Sigmoid colon (tissue), 7 donors: Measurements from ENCODE around the gene ZNF700. TPM values are rescaled to one million over a fixed set of nuclear protein-coding genes. Genes with fewer than 3 reads are reported as not detected.
"Not testable (repeated sequence)": the region's sequence is repeated elsewhere in the genome, so short reads cannot be mapped to it uniquely, and the experiment has no call there.

Source experiments
- DNase-seq: peaks from one replicate; pipeline ENCODE4 v3.0.0-alpha.2; 2019
- H3K27ac ChIP-seq, 4 donors: fragments of 200-600 bp; sonication (generic); one replicate each; pipeline ENCODE4 v1.5.1; 2016 to 2019; ENCODE audit warnings: mild to moderate bottlenecking in 1 of 4
- H3K27me3 ChIP-seq, 3 donors: fragments of 200-600 bp; sonication (generic); one replicate each; pipeline ENCODE4 v1.5.1; 2019; ENCODE audit warnings: mild to moderate bottlenecking in 1 of 3
- H3K36me3 ChIP-seq, 4 donors: fragments of 200-600 bp; sonication (generic); one replicate each; pipeline ENCODE4 v1.5.1; 2016 to 2019
- H3K4me1 ChIP-seq, 4 donors: fragments of 200-600 bp; sonication (generic); one replicate each; pipeline ENCODE4 v1.5.1; 2017 to 2019
- H3K4me3 ChIP-seq, 4 donors: fragments of 200-600 bp; sonication (generic); one replicate each; pipeline ENCODE4 v1.5.1; 2017 to 2019; ENCODE audit warnings: mild to moderate bottlenecking in 2 of 4, moderate library complexity in 1 of 4
- H3K9me3 ChIP-seq, 4 donors: fragments of 200-600 bp in 3 of 4; sonication (generic) in 3 of 4; one replicate each; pipeline versions ENCODE4 v1.5.1 to v1.6.1; 2013 to 2019
- CTCF ChIP-seq, 4 experiments: fragments of 450-650 bp in 3 of 4; fragments of 200-600 bp in 1 of 4; IDR thresholded peaks; one replicate each; pipeline ENCODE4 v1.5.1; 2016 to 2019; ENCODE audit warnings: antibody characterized with exemption in 4 of 4, mild to moderate bottlenecking in 3 of 4, moderate library complexity in 2 of 4
- EP300 ChIP-seq, 4 donors: sonication (generic); formaldehyde crosslinking; IDR thresholded peaks; one replicate each; pipeline ENCODE4 v1.6.1; 2017; ENCODE audit warnings: antibody characterized with exemption in 4 of 4
- POLR2A ChIP-seq, 2 donors: fragments of 450-650 bp; IDR thresholded peaks; one replicate each; pipeline ENCODE4 v1.6.1; 2016; ENCODE audit warnings: antibody characterized with exemption in 2 of 2, mild to moderate bottlenecking in 2 of 2, moderate library complexity in 2 of 2
- POLR2AphosphoS5 ChIP-seq, 4 donors: sonication (generic); formaldehyde crosslinking; IDR thresholded peaks; one replicate each; pipeline ENCODE4 v1.6.1; 2017; ENCODE audit warnings: antibody characterized with exemption in 4 of 4
- WGBS, 2 donors: extraction: QIAGEN DNeasy Blood & Tissue Kit; methylation state at CpG; one replicate each; pipeline ENCODE4 v1.1.7; 2013; 5-methylcytosine and 5-hydroxymethylcytosine counted together
- intact Hi-C: fragments of 100-400 bp; cut with DNase I; formaldehyde crosslinking; loops from one replicate; pipeline ENCODE4 v1.15.1; 2023
- polyA plus RNA-seq, 3 donors: library from polyadenylated mRNA; stranded (reverse); fragments of 200-250 nt; gene quantifications; one replicate each; pipeline ENCODE4 v1.2.3, GENCODE V29; 2013
- total RNA-seq, 4 donors: library from RNA; depleted of rRNA; stranded (reverse); fragments of >200 nt; gene quantifications; one replicate each; pipeline ENCODE4 v1.1.0, GENCODE V29; 2016
- donor health status: healthy with polysubstance abuse.
- donor health status: Bipolar disorder and iron deficiency.
- donor health status: healthy.

The ZNF700 gene
- total RNA-seq = 10 to 100 TPM; 13.7 to 19.7 (median 15.0) TPM
- 10 to 100 TPM in 1 of 3 donors, 1 to 10 TPM in 2; 4.8 to 12.7 (median 5.8) TPM for polyA plus RNA-seq

GRCh38 chr19:11924886-11925650 lies at the start of gene ZNF700:
Gene ZNF700, plus strand, starts transcription at chr19:11925107. Its CDS starts 104 bp downstream, at chr19:11925211.
- 0 to 1% methylated on average over 53 of the region's 53 CpGs for WGBS, 2 donors
- no peaks in the 10 kb centered on the region for H3K36me3 ChIP-seq
- DNase-seq = peak; percentile 97
- peak within 1 kb of the TSS; percentile 84 to 97 (median 94) for H3K27ac ChIP-seq
- no peaks in the 10 kb centered on the region for H3K9me3 ChIP-seq
- no peak for TF ChIP-seq EP300 (IDR thresholded peaks at IDR 0.05)
- peak; percentile 80 to 85 (median 82) for TF ChIP-seq POLR2AphosphoS5 (IDR thresholded peaks at IDR 0.05)
- peak; percentile 36 to 87 for TF ChIP-seq POLR2A (IDR thresholded peaks at IDR 0.05)
- H3K27me3 ChIP-seq = no peaks in the 10 kb centered on the region
- H3K4me1 ChIP-seq = peaks cover 0 to 27% (median 20%) of the 10 kb centered on the region in 4 donors
- intact Hi-C loops = loop anchor here (1.0 to 5.0 kb wide), 5 partner anchors 39 to 216 kb away; partner anchors contain the start of gene ZNF20
- H3K4me3 ChIP-seq = peak within 1 kb of the TSS; percentile 64 to 96 (median 81)

- H3K9me3 ChIP-seq, H3K27me3 ChIP-seq, H3K27ac ChIP-seq, H3K36me3 ChIP-seq, H3K4me1 ChIP-seq, DNase-seq, H3K4me3 ChIP-seq: not testable (repeated sequence)
- intact Hi-C loops = loop anchor here (2.0 to 5.0 kb wide), 4 partner anchors 43 to 261 kb away; partner anchors contain the start of genes ZNF20 and ZNF491
- peak in 1 of 4 experiments; percentile 19 for TF ChIP-seq CTCF (IDR thresholded peaks at IDR 0.05)
- WGBS, 2 donors = 83% methylated on average over 16 of the region's 16 CpGs
Measured at GRCh38 chr19:11879687-11880266, 45.1 kb upstream of the ZNF700 start.

GRCh38 chr19:11880598-11880997 lies 44.3 kb upstream of the ZNF700 start:
- no peak for DNase-seq
- Histone ChIP-seq H3K27me3 (no peaks in the 10 kb centered on the region), H3K4me1 (peaks cover 0 to 6% (median 3%) of the 10 kb centered on the region in 4 donors), H3K36me3 (no peaks in the 10 kb centered on the region), H3K9me3 (no peaks in the 10 kb centered on the region), H3K4me3 (no peak overlapping the region), H3K27ac (no peak overlapping the region)
- TF ChIP-seq POLR2AphosphoS5 (IDR thresholded peaks at IDR 0.05) (no peak), EP300 (IDR thresholded peaks at IDR 0.05) (no peak), POLR2A (IDR thresholded peaks at IDR 0.05) (no peak), CTCF (IDR thresholded peaks at IDR 0.05) (no peak)
- intact Hi-C loops = loop anchor here (2.0 to 5.0 kb wide), 4 partner anchors 42 to 260 kb away; partner anchors contain the start of genes ZNF20 and ZNF491
- WGBS, 2 donors = 92 to 93% methylated on average over 12 of the region's 12 CpGs

GRCh38 chr19:11881151-11881800 lies 43.6 kb upstream of the ZNF700 start:
- Histone ChIP-seq H3K27ac (no peak overlapping the region), H3K4me3 (no peak overlapping the region), H3K36me3 (no peaks in the 10 kb centered on the region), H3K9me3 (no peaks in the 10 kb centered on the region), H3K4me1 (peaks cover 0 to 6% (median 3%) of the 10 kb centered on the region in 4 donors), H3K27me3 (no peaks in the 10 kb centered on the region)
- DNase-seq = no peak
- TF ChIP-seq POLR2A (IDR thresholded peaks at IDR 0.05) = no peak
- TF ChIP-seq CTCF (IDR thresholded peaks at IDR 0.05) = peak; percentile 30 to 79 (median 71)
- intact Hi-C loops = loop anchor here (1.0 to 5.0 kb wide), 5 partner anchors 41 to 260 kb away; partner anchors contain the start of genes ZNF20 and ZNF491
- WGBS, 2 donors = 16 to 22% methylated on average over 10 of the region's 10 CpGs

GRCh38 chr19:11882606-11883005 lies 42.3 kb upstream of the ZNF700 start:
- WGBS, 2 donors = 49 to 82% methylated on average over 2 of the region's 2 CpGs
- H3K36me3 ChIP-seq = no peaks in the 10 kb centered on the region
- H3K4me1 ChIP-seq = peaks cover 0 to 12% (median 9%) of the 10 kb centered on the region in 4 donors
- no peak for DNase-seq
- no peaks in the 10 kb centered on the region for H3K9me3 ChIP-seq
- no peak for TF ChIP-seq EP300 (IDR thresholded peaks at IDR 0.05)
- no peak for TF ChIP-seq POLR2AphosphoS5 (IDR thresholded peaks at IDR 0.05)
- TF ChIP-seq POLR2A (IDR thresholded peaks at IDR 0.05) = no peak
- no peak for TF ChIP-seq CTCF (IDR thresholded peaks at IDR 0.05)
- no peaks in the 10 kb centered on the region for H3K27me3 ChIP-seq
- H3K27ac ChIP-seq = no peak overlapping the region
- no peak overlapping the region for H3K4me3 ChIP-seq
- intact Hi-C loops = loop anchor here (5.0 kb wide), 3 partner anchors 40 to 175 kb away; partner anchors contain the start of gene ZNF491
